Left ventricle myocardium inferior (tissue), 1 donor: Measurements from ENCODE around the gene AP2B1. TPM values are rescaled to one million over a fixed set of nuclear protein-coding genes. Genes with fewer than 3 reads are reported as not detected.
A peak's percentile ranks its signal among the peaks of the same experiment; 100 is the strongest.
"Not testable (repeated sequence)": the region's sequence is repeated elsewhere in the genome, so short reads cannot be mapped to it uniquely, and the experiment has no call there.

Experiments
- DNase-seq: peaks from one replicate; pipeline ENCODE4 v3.0.0-alpha.2; 2020
- H3K27ac ChIP-seq: fragments of 200-600 bp; replicated peaks from 2 replicates; pipeline ENCODE4 v1.8.0; 2021
- H3K27me3 ChIP-seq: fragments of 200-600 bp; 2 replicates; pipeline ENCODE4 v1.8.0; 2021; ENCODE audit warnings: low read depth
- H3K36me3 ChIP-seq: fragments of 200-600 bp; 2 replicates; pipeline ENCODE4 v1.8.0; 2021
- H3K4me1 ChIP-seq: fragments of 200-600 bp; 2 replicates; pipeline ENCODE4 v1.8.0; 2021
- H3K4me3 ChIP-seq: fragments of 200-600 bp; 2 replicates; pipeline ENCODE4 v1.8.0; 2021; ENCODE audit warnings: mild to moderate bottlenecking, moderate library complexity
- H3K9me3 ChIP-seq: fragments of 200-600 bp; replicated peaks from 2 replicates; pipeline ENCODE4 v1.8.0; 2021
- CTCF ChIP-seq: fragments of 200-600 bp; IDR thresholded peaks from 2 replicates; pipeline ENCODE4 v1.8.0; 2021; ENCODE audit warnings: antibody characterized with exemption, mild to moderate bottlenecking, borderline replicate concordance
- intact Hi-C: fragments of 100-400 bp; cut with micrococcal nuclease; formaldehyde crosslinking; loops from one replicate; pipeline ENCODE4 v1.11.0; 2022
- total RNA-seq: library from RNA; stranded (reverse); fragmentation: NEBNext Ultra II Directional; extraction: Animal tissue kit (Norgen Biotek cat#: 25700); gene quantifications from one replicate; pipeline ENCODE4 v1.2.1, GENCODE V29; 2021
- donor health status: DM: no; HTN: yes; CAD: no; lungs with severe emphysema.

AP2B1 gene
- total RNA-seq, 1 donor from 2014 or later, result 113 TPM

- H3K4me3 ChIP-seq, result no peak overlapping the region
- H3K4me1 ChIP-seq, result no peaks in the 10 kb centered on the region
- H3K36me3 ChIP-seq, result no peaks in the 10 kb centered on the region
- no peak for DNase-seq
- no peak for TF ChIP-seq CTCF
- no peaks in the 10 kb centered on the region for H3K9me3 ChIP-seq
- H3K27ac ChIP-seq, result no peak overlapping the region
- peaks cover 47% of the 10 kb centered on the region for H3K27me3 ChIP-seq
- intact Hi-C loops, result no loop called here
Measured at GRCh38 chr17:35559495-35560210, 27.5 kb upstream of the AP2B1 start.

GRCh38 chr17:35560703-35561102 is 26.4 kb upstream of the AP2B1 start, which contains the start of gene SLFN14:
SLFN14 (minus strand) TSS chr17:35560819; CDS start chr17:35558062, 2,757 bp downstream.
- no peak for TF ChIP-seq CTCF
- H3K4me1 ChIP-seq, result no peaks in the 10 kb centered on the region
- intact Hi-C loops, result no loop called here
- peaks cover 38% of the 10 kb centered on the region for H3K27me3 ChIP-seq
- H3K4me3 ChIP-seq, result no peak within 1 kb of the TSS
- no peaks in the 10 kb centered on the region for H3K36me3 ChIP-seq
- no peak for DNase-seq
- H3K9me3 ChIP-seq, result no peaks in the 10 kb centered on the region
- no peak within 1 kb of the TSS for H3K27ac ChIP-seq

- H3K36me3 ChIP-seq, H3K9me3 ChIP-seq, H3K27ac ChIP-seq, H3K4me1 ChIP-seq, intact Hi-C loops, H3K4me3 ChIP-seq, DNase-seq: not testable (repeated sequence)
- H3K27me3 ChIP-seq, result peaks cover 17% of the 10 kb centered on the region
Measured at GRCh38 chr17:35563181-35563580, 23.9 kb upstream of the AP2B1 start.

GRCh38 chr17:35566968-35567367 is 20.2 kb upstream of the AP2B1 start:
- no peaks in the 10 kb centered on the region for H3K36me3 ChIP-seq
- H3K4me3 ChIP-seq, result peak overlapping the region; percentile 75
- TF ChIP-seq CTCF, result no peak
- intact Hi-C loops, result no loop called here
- peaks cover 34% of the 10 kb centered on the region for H3K4me1 ChIP-seq
- no peak for DNase-seq
- no peaks in the 10 kb centered on the region for H3K27me3 ChIP-seq
- no peaks in the 10 kb centered on the region for H3K9me3 ChIP-seq
- peak overlapping the region; percentile 88 for H3K27ac ChIP-seq

GRCh38 chr17:35568561-35568960 is 18.6 kb upstream of the AP2B1 start:
- H3K4me3 ChIP-seq, result peak overlapping the region; percentile 75
- no peaks in the 10 kb centered on the region for H3K9me3 ChIP-seq
- peak overlapping the region; percentile 88 for H3K27ac ChIP-seq
- H3K4me1 ChIP-seq, result peaks cover 34% of the 10 kb centered on the region
- no peak for TF ChIP-seq CTCF
- H3K27me3 ChIP-seq, result no peaks in the 10 kb centered on the region
- intact Hi-C loops, result no loop called here
- no peak for DNase-seq
- peaks cover under 1% of the 10 kb centered on the region for H3K36me3 ChIP-seq

GRCh38 chr17:35569405-35569804 is 17.7 kb upstream of the AP2B1 start:
- no peaks in the 10 kb centered on the region for H3K9me3 ChIP-seq
- intact Hi-C loops, result no loop called here
- no peak overlapping the region for H3K27ac ChIP-seq
- H3K27me3 ChIP-seq, result no peaks in the 10 kb centered on the region
- H3K36me3 ChIP-seq, result peaks cover 9% of the 10 kb centered on the region
- no peak for TF ChIP-seq CTCF
- H3K4me3 ChIP-seq, result peak overlapping the region; percentile 75
- peaks cover 34% of the 10 kb centered on the region for H3K4me1 ChIP-seq
- DNase-seq, result no peak
